Bronchial epithelial cell (primary cell): ENCODE measurements around the gene TMC3. TPM values are rescaled to one million over a fixed set of nuclear protein-coding genes. Genes with fewer than 3 reads are reported as not detected.

ENCODE experiments used
- DNase-seq: peaks from one replicate; pipeline ENCODE4 v3.0.0-alpha.2; 2010; ENCODE audit warnings: low read depth
- FAIRE-seq: peaks from 2 replicates; lab custom pipeline; 2011; peaks lifted over from hg19 to GRCh38; lab: Jason Lieb, UNC
- H3K27me3 ChIP-seq: 2 replicates; pipeline ENCODE4 v1.5.1; 2011; ENCODE audit warnings: low read length; ENCODE audit not compliant: control insufficient read depth, insufficient read depth
- H3K36me3 ChIP-seq: 2 replicates; pipeline ENCODE4 v1.5.1; 2011; ENCODE audit warnings: low read length; ENCODE audit not compliant: control insufficient read depth, insufficient read depth
- H3K4me3 ChIP-seq: 2 replicates; pipeline ENCODE4 v1.5.1; 2011; ENCODE audit warnings: mild to moderate bottlenecking, low read depth, low read length, control low read depth
- CTCF ChIP-seq: IDR thresholded peaks from 2 replicates; pipeline ENCODE4 v1.5.1; 2011; ENCODE audit warnings: mild to moderate bottlenecking, moderate library complexity, low read length, control low read depth, inconsistent platforms; ENCODE audit not compliant: insufficient read depth, severe bottlenecking
- total RNA-seq: library from RNA; depleted of rRNA; stranded (reverse); fragments of >200 nt; gene quantifications from 2 replicates; pipeline ENCODE4 v1.2.1, GENCODE V29; 2014

Gene TMC3
- total RNA-seq, 1 donor from 2014 or later: not detected

GRCh38 chr15:81375461-81375860, 1.4 kb upstream of the TMC3 start:
- H3K27me3 ChIP-seq: peaks cover 5% of the 10 kb centered on the region
- DNase-seq (no peak), FAIRE-seq (no peak)
- H3K4me3 ChIP-seq: no peak overlapping the region
- H3K36me3 ChIP-seq: no peaks in the 10 kb centered on the region
- TF ChIP-seq CTCF: no peak

GRCh38 chr15:81373176-81373575, 837 bp downstream of the TMC3 start:
- no peak for TF ChIP-seq CTCF
- H3K27me3 ChIP-seq: peaks cover 3% of the 10 kb centered on the region
- no peak overlapping the region for H3K4me3 ChIP-seq
- DNase-seq (no peak), FAIRE-seq (no peak)
- no peaks in the 10 kb centered on the region for H3K36me3 ChIP-seq

- no peak for TF ChIP-seq CTCF
- Histone ChIP-seq H3K36me3 (no peaks in the 10 kb centered on the region), H3K27me3 (peaks cover 3% of the 10 kb centered on the region), H3K4me3 (no peak overlapping the region)
- DNase-seq (no peak), FAIRE-seq (no peak)
Measured at GRCh38 chr15:81372575-81372974, 1.4 kb downstream of the TMC3 start.

- TF ChIP-seq CTCF: no peak
- FAIRE-seq (no peak), DNase-seq (no peak)
- Histone ChIP-seq H3K27me3 (no peaks in the 10 kb centered on the region), H3K4me3 (no peak overlapping the region), H3K36me3 (no peaks in the 10 kb centered on the region)
Measured at GRCh38 chr15:81363718-81364500, 10.1 kb downstream of the TMC3 start.

GRCh38 chr15:81363276-81363675, 10.7 kb downstream of the TMC3 start:
- no peak for FAIRE-seq
- H3K36me3 ChIP-seq: no peaks in the 10 kb centered on the region
- H3K4me3 ChIP-seq: no peak overlapping the region
- no peak for DNase-seq
- H3K27me3 ChIP-seq: no peaks in the 10 kb centered on the region
- no peak for TF ChIP-seq CTCF

- no peaks in the 10 kb centered on the region for H3K36me3 ChIP-seq
- no peak for TF ChIP-seq CTCF
- no peaks in the 10 kb centered on the region for H3K27me3 ChIP-seq
- FAIRE-seq (no peak), DNase-seq (peak; percentile 15)
- no peak overlapping the region for H3K4me3 ChIP-seq
Measured at GRCh38 chr15:81362790-81363189, 11.2 kb downstream of the TMC3 start.
